ENCODE results near the gene MMEL1.

GRCh38 chr1:2590233-2591141, 42.3 kb downstream of the MMEL1 start:
- TF ChIP-seq CTCF (conservative IDR thresholded peaks at IDR 0.05 in 1 of 2, IDR thresholded peaks at IDR 0.05 in 1 of 2; ENCODE audit: low read depth in 1 of 2, low read length in 2 of 2) (no peak), EZH2 (IDR thresholded peaks at IDR 0.05; ENCODE audit: low read length, missing control alignments) (no peak)

Measured in fibroblast of lung (primary cell).